Endothelial cell of umbilical vein (primary cell): ENCODE data around the gene KRTAP4-3. TPM values are rescaled to one million over a fixed set of nuclear protein-coding genes. Genes with fewer than 3 reads are reported as not detected.

Source experiments
- BruUV-seq: library from RNA; stranded (reverse); fragments of 400-500 nt; replicated peaks from 2 replicates; lab custom pipeline; 2021; lab: Mats Ljungman, UMichigan
- CTCF ChIA-PET: fragments of 300-600, 350-600 bp; sonication (Branson Sonifier 250); formaldehyde crosslinking; loops from one replicate; lab custom pipeline; 2021; ENCODE audit warnings: antibody characterized with exemption, inconsistent platforms; lab: Charles Lee
- POLR2A ChIA-PET: fragments of 300-600, 350-600 bp; sonication (Branson Sonifier 250); formaldehyde crosslinking; loops from one replicate; lab custom pipeline; 2021; ENCODE audit warnings: antibody characterized with exemption, inconsistent platforms; lab: Charles Lee
- DNase-seq: peaks from one replicate; pipeline ENCODE4 v3.0.0-alpha.2; 2011; ENCODE audit warnings: low read depth, low spot score
- FAIRE-seq: peaks from 2 replicates; lab custom pipeline; 2011; peaks lifted over from hg19 to GRCh38; lab: Jason Lieb, UNC
- H2AFZ ChIP-seq: 2 replicates; pipeline ENCODE4 v1.6.0; 2012; ENCODE audit warnings: low read depth, low read length, control low read depth, inconsistent platforms
- H3K27ac ChIP-seq: 2 replicates; pipeline ENCODE4 v1.5.1; 2011; ENCODE audit warnings: low read depth, mild to moderate bottlenecking, control low read depth, low read length, moderate library complexity; ENCODE audit not compliant: insufficient read depth
- H3K27me3 ChIP-seq, 2 experiments: 2 replicates each; pipeline versions ENCODE4 v1.6.0 to v1.6.1; 2011; ENCODE audit warnings: low read length in 2 of 2, mixed read lengths in 1 of 2; ENCODE audit not compliant: control insufficient read depth in 2 of 2, insufficient read depth in 2 of 2
- H3K36me3 ChIP-seq, 2 experiments: 2 replicates in 1 of 2; 3 replicates in 1 of 2; pipeline ENCODE4 v1.5.1; 2011; ENCODE audit warnings: low read length in 2 of 2, mild to moderate bottlenecking in 1 of 2, moderate library complexity in 1 of 2; ENCODE audit not compliant: control insufficient read depth in 2 of 2, insufficient read depth in 2 of 2; ENCODE audit errors: extremely low read depth in 1 of 2
- H3K4me1 ChIP-seq: 3 replicates; pipeline ENCODE4 v1.5.1; 2011; ENCODE audit warnings: mild to moderate bottlenecking, low read length; ENCODE audit not compliant: control insufficient read depth, insufficient read depth; ENCODE audit errors: extremely low read depth
- H3K4me2 ChIP-seq: 2 replicates; pipeline ENCODE4 v1.6.1; 2011; ENCODE audit warnings: low read length, control low read depth, mixed read lengths; ENCODE audit not compliant: insufficient read depth
- H3K4me3 ChIP-seq, 3 experiments: fragments of 200-600 bp in 1 of 3; sonication (generic), shearing (Covaris generic) in 1 of 3; replicated peaks in 1 of 3; 2 replicates each; pipeline ENCODE4 v1.5.1; 2011 to 2016; ENCODE audit warnings: control low read depth in 3 of 3, low read length in 3 of 3, mild to moderate bottlenecking in 2 of 3, inconsistent platforms in 1 of 3, low read depth in 1 of 3, moderate library complexity in 1 of 3; ENCODE audit not compliant: insufficient read depth in 1 of 3
- H3K79me2 ChIP-seq: 2 replicates; pipeline ENCODE4 v1.6.0; 2012; ENCODE audit warnings: low read length, inconsistent platforms; ENCODE audit not compliant: control insufficient read depth, insufficient read depth
- H3K9ac ChIP-seq: replicated peaks from 2 replicates; pipeline ENCODE3; 2011; ENCODE audit warnings: low read length, control low read depth; ENCODE audit not compliant: insufficient read depth; ENCODE audit errors: extremely low read depth
- H3K9me1 ChIP-seq: replicated peaks from 3 replicates; pipeline ENCODE4 v1.6.0; 2011; ENCODE audit warnings: mild to moderate bottlenecking, low read length; ENCODE audit not compliant: control insufficient read depth, insufficient read depth; ENCODE audit errors: extremely low read depth
- H3K9me3 ChIP-seq: replicated peaks from 2 replicates; pipeline ENCODE4 v1.5.1; 2012; ENCODE audit warnings: low read length, inconsistent platforms; ENCODE audit not compliant: control insufficient read depth, insufficient read depth
- H4K20me1 ChIP-seq: replicated peaks from 2 replicates; pipeline ENCODE3; 2011; ENCODE audit warnings: mild to moderate bottlenecking, low read length; ENCODE audit not compliant: control insufficient read depth, insufficient read depth; ENCODE audit errors: extremely low read depth
- EZH2 ChIP-seq: IDR thresholded peaks from 2 replicates; pipeline ENCODE4 v1.6.1; 2012; ENCODE audit warnings: borderline replicate concordance, low read depth, mild to moderate bottlenecking, moderate library complexity, low read length, inconsistent platforms; ENCODE audit not compliant: severe bottlenecking
- FOS ChIP-seq: IDR thresholded peaks from 2 replicates; pipeline ENCODE4 v1.6.1; 2011; ENCODE audit warnings: mild to moderate bottlenecking, low read length, moderate library complexity, borderline replicate concordance; ENCODE audit not compliant: insufficient read depth
- GATA2 ChIP-seq: IDR thresholded peaks from 2 replicates; pipeline ENCODE4 v1.7.0; 2011; ENCODE audit warnings: low read depth, mild to moderate bottlenecking, moderate library complexity, mixed read lengths, low read length; ENCODE audit not compliant: insufficient read length, insufficient read depth
- JUN ChIP-seq: IDR thresholded peaks from 2 replicates; pipeline ENCODE4 v1.6.1; 2011; ENCODE audit warnings: borderline replicate concordance, low read depth; ENCODE audit not compliant: insufficient read length, insufficient read depth
- MYC ChIP-seq: IDR thresholded peaks from one replicate; pipeline ENCODE4 v1.6.1; 2011; ENCODE audit warnings: mild to moderate bottlenecking, low read depth, low read length
- POLR2A ChIP-seq: IDR thresholded peaks from 2 replicates; pipeline ENCODE4 v1.6.1; 2012; ENCODE audit warnings: low read depth, mild to moderate bottlenecking, control low read depth, low read length
- POLR2AphosphoS5 ChIP-seq: IDR thresholded peaks from 2 replicates; pipeline ENCODE4 v1.6.1; 2012; ENCODE audit warnings: low read depth, mild to moderate bottlenecking, control low read depth, low read length, moderate library complexity; ENCODE audit not compliant: insufficient read depth
- dilution Hi-C: fragments of 300-500 bp; cut with MboI; formaldehyde crosslinking; loops from one replicate; pipeline ENCODE4 v1.15.0; 2019; ENCODE audit warnings: low sequenced_read_pairs; ENCODE audit not compliant: extremely low pct_ligation_motif_present
- intact Hi-C: fragments of 100-400 bp; cut with micrococcal nuclease; formaldehyde crosslinking; loops from one replicate; pipeline ENCODE4 v1.10.0; 2022
- polyA plus RNA-seq, 4 experiments: library from polyadenylated mRNA; depleted of rRNA in 3 of 4; stranded (reverse) in 3 of 4; unstranded in 1 of 4; fragments of >200 nt; gene quantifications; 2 replicates each; pipeline versions ENCODE4 v1.2.1 to v1.2.3, GENCODE V29; 2011 to 2012; ENCODE audit warnings: missing spikeins in 1 of 4
- total RNA-seq: library from RNA; stranded (reverse); gene quantifications from 2 replicates; pipeline ENCODE4 v1.2.3, GENCODE V29; 2021
- TF ChIP-seq, protein P1 (sequence below): IDR thresholded peaks from 2 replicates; pipeline ENCODE4 v1.6.1; 2011; ENCODE audit not compliant: insufficient read depth, insufficient read length
- TF ChIP-seq, protein P2 (sequence below), 2 donors: IDR thresholded peaks; 1 replicate in 1 of 2; 2 replicates in 1 of 2; pipeline ENCODE4 v1.5.1; 2011; ENCODE audit warnings: low read length in 2 of 2, mild to moderate bottlenecking in 2 of 2, moderate library complexity in 2 of 2, control low read depth in 1 of 2, inconsistent platforms in 1 of 2, low read depth in 1 of 2; ENCODE audit not compliant: insufficient read depth in 1 of 2; ENCODE audit errors: extremely low read depth in 1 of 2

KRTAP4-3 gene
- total and polyA plus RNA-seq, 2 donors (not counting 3 experiments of a cell fraction or from before 2014, with no cell fraction given): not detected

- Histone ChIP-seq H3K36me3 (no peaks in the 10 kb centered on the region), H3K4me1 (no peaks in the 10 kb centered on the region), H3K4me3 (no peak overlapping the region), H2AFZ (no peak overlapping the region), H3K9ac (no peak overlapping the region), H3K9me3 (no peaks in the 10 kb centered on the region), H3K27me3 (no peaks in the 10 kb centered on the region), H4K20me1 (no peaks in the 10 kb centered on the region), H3K79me2 (no peaks in the 10 kb centered on the region), H3K27ac (no peak overlapping the region), H3K4me2 (no peak overlapping the region), H3K9me1 (no peaks in the 10 kb centered on the region)
- POLR2A ChIA-PET: no interaction called here
- dilution Hi-C loops: no loop called here
- intact Hi-C loops: no loop called here
- no TSS peak for BruUV-seq
- no peak for FAIRE-seq
- CTCF ChIA-PET: no interaction called here
- DNase-seq: no peak
- no peak for TF ChIP-seq POLR2A
- TF ChIP-seq MYC: no peak
- TF ChIP-seq, protein P1, sequence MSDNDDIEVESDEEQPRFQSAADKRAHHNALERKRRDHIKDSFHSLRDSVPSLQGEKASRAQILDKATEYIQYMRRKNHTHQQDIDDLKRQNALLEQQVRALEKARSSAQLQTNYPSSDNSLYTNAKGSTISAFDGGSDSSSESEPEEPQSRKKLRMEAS: no peak
- no peak for TF ChIP-seq EZH2
- TF ChIP-seq FOS: no peak
- TF ChIP-seq POLR2AphosphoS5: no peak
- TF ChIP-seq JUN: no peak
- TF ChIP-seq, protein P2, sequence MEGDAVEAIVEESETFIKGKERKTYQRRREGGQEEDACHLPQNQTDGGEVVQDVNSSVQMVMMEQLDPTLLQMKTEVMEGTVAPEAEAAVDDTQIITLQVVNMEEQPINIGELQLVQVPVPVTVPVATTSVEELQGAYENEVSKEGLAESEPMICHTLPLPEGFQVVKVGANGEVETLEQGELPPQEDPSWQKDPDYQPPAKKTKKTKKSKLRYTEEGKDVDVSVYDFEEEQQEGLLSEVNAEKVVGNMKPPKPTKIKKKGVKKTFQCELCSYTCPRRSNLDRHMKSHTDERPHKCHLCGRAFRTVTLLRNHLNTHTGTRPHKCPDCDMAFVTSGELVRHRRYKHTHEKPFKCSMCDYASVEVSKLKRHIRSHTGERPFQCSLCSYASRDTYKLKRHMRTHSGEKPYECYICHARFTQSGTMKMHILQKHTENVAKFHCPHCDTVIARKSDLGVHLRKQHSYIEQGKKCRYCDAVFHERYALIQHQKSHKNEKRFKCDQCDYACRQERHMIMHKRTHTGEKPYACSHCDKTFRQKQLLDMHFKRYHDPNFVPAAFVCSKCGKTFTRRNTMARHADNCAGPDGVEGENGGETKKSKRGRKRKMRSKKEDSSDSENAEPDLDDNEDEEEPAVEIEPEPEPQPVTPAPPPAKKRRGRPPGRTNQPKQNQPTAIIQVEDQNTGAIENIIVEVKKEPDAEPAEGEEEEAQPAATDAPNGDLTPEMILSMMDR (IDR thresholded peaks at IDR 0.05; ENCODE audit: extremely low read depth in 1 of 2, insufficient read depth in 1 of 2, low read depth in 1 of 2, low read length in 2 of 2): no peak
- TF ChIP-seq GATA2: no peak
These were observed 47.7 kb upstream of the KRTAP4-3 start for GRCh38 chr17:41215681-41216080.
